Stimulated activated CD4-positive, alpha-beta T cell treated with anti-CD3 and anti-CD28 coated beads, Interleukin-12 subunit alpha, Interleukin-12 subunit beta, amount 100 ng/mL, for 4 hours (primary cell): Measurements from ENCODE around the gene PVALB.
"Not testable (repeated sequence)": the region's sequence is repeated elsewhere in the genome, so short reads cannot be mapped to it uniquely, and the experiment has no call there.

ENCODE experiments used
- DNase-seq: peaks from one replicate; pipeline ENCODE4 v3.0.0-alpha.2; 2020

PVALB gene

DNA sequence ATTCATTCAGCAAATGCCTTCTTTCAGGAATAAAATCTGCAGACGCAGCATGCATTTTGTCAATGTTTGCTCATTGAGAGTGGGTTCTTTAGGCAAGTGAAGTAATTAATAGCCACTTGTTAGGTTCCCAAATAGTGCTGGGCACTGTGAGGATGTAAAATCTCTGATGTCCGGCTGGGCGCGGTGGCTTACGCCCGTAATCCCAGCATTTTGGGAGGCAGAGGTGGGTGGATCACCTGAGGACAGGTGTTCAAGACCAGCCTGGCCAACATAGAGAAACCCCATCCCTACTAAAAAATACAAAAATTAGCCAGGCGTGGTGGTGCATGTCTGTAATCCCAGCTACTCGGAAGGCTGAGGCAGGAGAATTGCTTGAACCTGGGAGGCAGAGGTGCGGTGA, 62.0 kb downstream of the PVALB start:
- not testable (repeated sequence) for DNase-seq

- no peak for DNase-seq
These were observed 62.9 kb downstream of the PVALB start for GRCh38 chr22:36753916-36754315.

DNA sequence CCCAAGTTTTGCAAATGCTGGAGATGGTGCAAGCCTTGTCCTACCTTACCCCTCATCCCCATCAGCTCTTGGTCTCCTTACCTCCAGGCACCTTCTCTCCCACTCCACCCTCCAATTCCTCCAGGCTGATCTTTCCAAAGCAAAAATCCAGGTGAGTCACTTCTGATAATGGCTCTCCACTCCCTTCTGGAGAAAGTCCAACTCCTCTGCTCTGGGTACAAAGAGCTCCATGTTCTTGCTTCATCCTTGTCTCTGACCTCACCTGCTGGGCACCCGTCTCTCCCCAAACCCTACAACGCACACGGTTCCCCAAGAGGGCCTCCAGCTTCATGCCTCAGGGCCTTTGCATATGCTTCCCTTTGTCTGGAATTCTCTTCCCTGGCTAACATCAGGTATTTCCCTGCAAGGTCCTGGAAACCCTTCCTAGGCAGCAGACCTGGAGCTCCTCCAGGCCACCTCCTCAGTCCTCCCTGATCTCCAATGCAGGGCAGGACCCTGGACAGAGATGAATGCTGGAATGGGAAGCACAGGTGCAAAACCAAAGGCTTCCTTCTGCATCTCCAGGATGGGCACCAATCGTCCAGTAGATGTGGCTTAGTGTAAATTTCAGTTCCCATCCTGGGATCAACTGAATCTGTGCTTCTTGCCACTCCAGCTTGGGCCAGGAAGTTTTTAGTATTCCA, 63.6 kb downstream of the PVALB start:
- DNase-seq = no peak
